ENCODE measurements around the gene EHD1.

The EHD1 gene

DNA sequence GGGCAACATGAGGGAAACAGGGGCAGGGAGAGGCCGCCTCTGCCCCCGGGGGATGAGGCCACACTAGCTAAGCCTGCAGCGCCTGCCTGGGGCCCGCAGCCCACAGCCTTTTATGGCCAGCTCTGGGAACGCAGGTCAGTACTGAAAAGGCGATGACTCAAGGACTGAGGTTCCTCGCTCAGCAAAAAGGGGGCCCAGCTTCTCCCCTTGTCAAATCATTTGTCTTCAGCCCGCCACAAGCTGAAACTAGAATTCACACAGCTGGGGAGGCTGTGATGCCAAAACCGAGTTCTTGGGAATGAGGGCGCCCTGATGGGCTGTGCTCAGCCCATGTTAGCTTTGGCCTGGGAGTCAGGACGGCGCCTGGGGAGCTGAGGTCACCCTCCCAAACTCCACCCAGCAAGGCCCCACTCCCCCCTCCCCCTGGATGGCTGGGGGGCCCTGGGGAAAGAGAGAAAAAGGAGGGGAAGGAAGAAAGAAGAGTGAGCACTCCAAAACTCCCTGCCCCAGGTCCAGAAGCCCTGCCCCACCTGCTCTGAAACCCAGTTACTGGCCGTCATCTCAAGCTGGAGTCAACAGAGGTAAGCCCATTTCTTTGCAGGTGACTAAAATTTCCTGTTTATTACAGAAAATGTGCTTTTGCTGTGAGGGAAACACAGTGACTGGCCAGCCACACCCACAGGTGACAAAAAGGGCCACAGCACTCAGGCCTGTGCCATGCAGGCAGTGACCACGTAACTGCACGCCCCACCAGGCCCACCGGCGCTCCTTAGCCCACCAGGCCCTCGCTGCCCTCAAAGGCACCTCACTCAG is 13.7 kb downstream of the EHD1 start:
- H3K4me3 ChIP-seq (replicated peaks in 1 of 2; ENCODE audit: low read depth in 2 of 2, low read length in 2 of 2): no peak overlapping the region
- DNase-seq (ENCODE audit: low read depth in 2 of 2): peak; percentile 90 to 94
- TF ChIP-seq, protein P1, sequence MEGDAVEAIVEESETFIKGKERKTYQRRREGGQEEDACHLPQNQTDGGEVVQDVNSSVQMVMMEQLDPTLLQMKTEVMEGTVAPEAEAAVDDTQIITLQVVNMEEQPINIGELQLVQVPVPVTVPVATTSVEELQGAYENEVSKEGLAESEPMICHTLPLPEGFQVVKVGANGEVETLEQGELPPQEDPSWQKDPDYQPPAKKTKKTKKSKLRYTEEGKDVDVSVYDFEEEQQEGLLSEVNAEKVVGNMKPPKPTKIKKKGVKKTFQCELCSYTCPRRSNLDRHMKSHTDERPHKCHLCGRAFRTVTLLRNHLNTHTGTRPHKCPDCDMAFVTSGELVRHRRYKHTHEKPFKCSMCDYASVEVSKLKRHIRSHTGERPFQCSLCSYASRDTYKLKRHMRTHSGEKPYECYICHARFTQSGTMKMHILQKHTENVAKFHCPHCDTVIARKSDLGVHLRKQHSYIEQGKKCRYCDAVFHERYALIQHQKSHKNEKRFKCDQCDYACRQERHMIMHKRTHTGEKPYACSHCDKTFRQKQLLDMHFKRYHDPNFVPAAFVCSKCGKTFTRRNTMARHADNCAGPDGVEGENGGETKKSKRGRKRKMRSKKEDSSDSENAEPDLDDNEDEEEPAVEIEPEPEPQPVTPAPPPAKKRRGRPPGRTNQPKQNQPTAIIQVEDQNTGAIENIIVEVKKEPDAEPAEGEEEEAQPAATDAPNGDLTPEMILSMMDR (IDR thresholded peaks at IDR 0.05; ENCODE audit: low read depth, low read length): no peak

DNA sequence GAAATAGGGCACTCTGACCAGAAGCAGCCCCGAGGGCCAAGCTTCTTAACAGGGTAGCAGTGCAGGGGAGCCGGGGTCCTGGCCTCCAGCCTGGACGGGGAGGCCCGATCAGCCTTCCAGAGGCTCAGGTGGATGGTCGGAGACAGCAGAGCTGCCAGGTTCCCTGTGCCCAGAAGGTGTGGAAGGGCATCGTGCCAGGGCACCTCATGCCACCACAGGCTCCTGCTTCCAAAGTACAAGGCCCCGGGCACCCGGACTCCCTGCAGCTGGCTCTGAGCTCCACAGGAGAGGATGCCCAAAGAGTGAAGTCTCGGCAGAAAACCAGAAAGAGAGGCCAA is 14.3 kb downstream of the EHD1 start:
- no peak for DNase-seq (ENCODE audit: low read depth in 2 of 2)
- no peak overlapping the region for H3K4me3 ChIP-seq (replicated peaks in 1 of 2; ENCODE audit: low read depth in 2 of 2, low read length in 2 of 2)
- TF ChIP-seq, protein P1 (IDR thresholded peaks at IDR 0.05; ENCODE audit: low read depth, low read length): no peak

DNA sequence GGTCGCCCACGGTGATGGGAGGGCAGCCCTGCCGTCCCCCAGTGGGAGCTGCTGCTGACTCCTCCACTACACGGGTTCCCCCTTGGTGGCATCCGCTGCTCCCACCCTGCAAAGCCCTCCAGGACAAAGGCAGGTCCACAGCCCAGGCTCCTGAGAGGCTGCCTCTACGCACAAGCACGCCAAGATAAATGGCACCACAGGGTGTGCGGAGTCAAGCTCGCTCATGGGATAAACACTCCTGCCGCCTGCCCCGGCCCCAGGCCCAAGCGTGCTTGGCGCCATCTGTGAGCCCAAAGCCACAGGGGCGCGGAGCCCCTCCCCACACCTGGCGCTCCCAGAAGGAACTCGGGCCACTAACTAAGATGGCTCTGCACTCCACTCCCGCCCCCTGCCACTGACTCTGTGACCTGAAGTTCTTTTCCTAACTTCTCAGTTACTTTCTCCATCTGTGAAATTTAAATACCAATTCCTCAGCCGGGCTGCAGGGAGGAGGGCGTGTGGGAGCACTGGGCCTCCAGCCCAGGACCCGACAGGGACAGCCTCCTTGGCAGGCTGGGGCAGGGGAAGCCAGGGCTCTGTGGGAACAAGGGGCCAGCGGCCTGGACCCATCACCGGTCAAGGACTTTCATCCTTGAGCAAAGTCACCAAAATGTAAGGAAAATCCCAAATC is 14.9 kb downstream of the EHD1 start:
- TF ChIP-seq, protein P1 (IDR thresholded peaks at IDR 0.05; ENCODE audit: low read depth, low read length): no peak
- no peak overlapping the region for H3K4me3 ChIP-seq (replicated peaks in 1 of 2; ENCODE audit: low read depth in 2 of 2, low read length in 2 of 2)
- peak in 1 of 2 donors; percentile 51 for DNase-seq (ENCODE audit: low read depth in 2 of 2)

DNA sequence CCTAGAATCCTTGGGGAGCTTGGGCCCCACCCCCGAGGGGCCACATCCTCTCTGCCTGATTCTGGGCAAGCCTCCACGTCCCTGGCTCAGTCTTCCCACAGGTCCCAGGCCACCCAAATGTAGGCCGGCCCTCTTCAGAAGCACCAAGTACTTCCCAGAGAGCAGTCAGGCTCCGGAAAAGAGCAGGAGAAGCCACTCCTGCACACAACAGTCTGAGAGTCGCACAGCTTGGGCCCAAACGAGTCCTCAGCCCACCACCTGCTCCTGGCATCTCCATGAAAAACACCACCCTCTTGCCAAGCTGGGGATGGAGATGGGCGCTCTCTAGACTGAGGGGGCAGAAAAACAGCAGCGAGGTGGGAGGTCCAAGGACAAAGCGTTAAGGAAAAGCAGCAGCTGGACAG is 15.4 kb downstream of the EHD1 start:
- no peak overlapping the region for H3K4me3 ChIP-seq (replicated peaks in 1 of 2; ENCODE audit: low read depth in 2 of 2, low read length in 2 of 2)
- DNase-seq (ENCODE audit: low read depth in 2 of 2): peak; percentile 38 to 46
- TF ChIP-seq, protein P1 (IDR thresholded peaks at IDR 0.05; ENCODE audit: low read depth, low read length): no peak

DNA sequence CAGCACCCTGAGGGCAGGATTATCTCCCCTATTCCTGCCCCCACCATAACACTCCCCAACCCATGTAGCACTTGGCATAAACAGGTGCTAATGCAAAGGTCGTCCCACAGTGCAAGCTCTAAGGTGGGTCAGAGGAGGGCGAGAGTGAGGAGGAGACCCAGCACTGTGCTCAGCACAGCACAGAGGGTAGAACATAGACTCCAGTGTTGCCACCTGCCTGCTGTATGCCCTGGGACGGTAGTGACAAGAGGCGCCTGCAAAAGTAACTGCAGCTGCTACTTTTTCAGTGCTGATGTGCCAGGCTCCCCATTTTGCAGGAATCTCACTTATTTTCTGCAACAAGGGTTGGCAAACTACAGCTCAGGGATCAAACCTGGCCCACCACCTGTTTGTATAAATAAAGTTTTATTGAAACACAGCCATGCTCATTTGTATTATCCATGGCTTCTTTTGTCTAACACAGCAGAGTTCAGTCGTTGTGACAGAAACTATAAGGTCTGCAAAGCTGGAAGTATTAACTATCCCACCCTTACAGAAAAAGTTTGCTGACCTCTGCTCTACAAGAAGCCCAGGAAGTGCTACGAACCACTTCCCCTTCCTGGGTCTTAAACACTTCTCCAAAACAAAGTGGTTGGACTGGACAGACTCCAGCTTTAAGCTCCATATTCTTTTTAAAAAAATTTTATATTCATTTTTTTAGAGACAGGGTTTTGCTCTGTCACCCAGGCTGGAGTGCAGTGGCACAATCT is 17.0 kb downstream of the EHD1 start:
- TF ChIP-seq, protein P1 (IDR thresholded peaks at IDR 0.05; ENCODE audit: low read depth, low read length): no peak
- H3K4me3 ChIP-seq (replicated peaks in 1 of 2; ENCODE audit: low read depth in 2 of 2, low read length in 2 of 2): no peak overlapping the region
- no peak for DNase-seq (ENCODE audit: low read depth in 2 of 2)

DNA sequence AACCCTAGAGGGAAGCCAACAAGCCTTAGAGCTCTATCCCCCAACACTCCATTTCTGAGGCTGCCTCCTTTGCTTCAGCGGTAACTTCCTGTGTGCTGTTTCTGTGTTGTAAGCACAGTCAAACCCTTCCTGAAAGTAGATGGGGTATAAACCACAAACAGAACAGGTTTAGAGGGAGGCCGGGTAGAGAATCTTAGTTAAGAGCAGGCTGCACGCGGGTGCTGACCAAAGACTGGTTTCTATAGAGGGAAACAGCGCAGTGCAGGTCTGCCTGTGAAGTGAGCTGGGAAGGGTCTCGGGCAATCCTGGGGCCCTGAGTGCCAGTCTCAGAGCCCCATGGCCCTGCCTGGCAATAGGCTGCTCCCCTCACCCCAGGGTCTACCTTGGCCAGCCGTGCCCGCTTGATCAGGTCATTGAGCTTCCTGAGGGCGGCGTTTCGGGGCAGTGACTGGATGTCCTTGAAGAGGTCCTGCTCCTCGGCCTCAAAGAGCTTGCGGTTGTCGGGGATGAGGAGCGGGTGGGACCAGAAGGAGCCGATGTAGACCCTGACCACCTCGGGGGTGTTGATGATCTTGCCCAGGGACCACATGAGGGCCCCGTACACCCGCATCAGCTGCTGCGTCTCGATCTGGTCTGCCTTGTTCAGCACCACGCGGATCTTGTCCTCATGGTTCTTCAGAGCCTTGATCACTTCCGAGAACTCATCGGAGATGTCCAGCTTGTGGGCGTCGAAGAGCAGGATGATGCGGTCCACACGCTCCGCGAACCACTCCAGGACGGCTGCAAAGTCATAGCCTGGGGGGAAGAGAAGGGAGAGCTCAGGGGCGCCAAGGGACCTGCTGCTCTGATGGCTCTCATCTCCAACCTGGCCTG is 18.6 kb downstream of the EHD1 start:
- TF ChIP-seq, protein P1 (IDR thresholded peaks at IDR 0.05; ENCODE audit: low read depth, low read length): no peak
- no peak overlapping the region for H3K4me3 ChIP-seq (replicated peaks in 1 of 2; ENCODE audit: low read depth in 2 of 2, low read length in 2 of 2)
- no peak for DNase-seq (ENCODE audit: low read depth in 2 of 2)
